ENCODE measurements around the gene B4GALNT4. TPM values are rescaled to one million over a fixed set of nuclear protein-coding genes. Genes with fewer than 3 reads are reported as not detected.
"Not testable (repeated sequence)": the region's sequence is repeated elsewhere in the genome, so short reads cannot be mapped to it uniquely, and the experiment has no call there.

B4GALNT4 gene
- total RNA-seq, 1 donor from 2014 or later = 99.5 TPM

DNA sequence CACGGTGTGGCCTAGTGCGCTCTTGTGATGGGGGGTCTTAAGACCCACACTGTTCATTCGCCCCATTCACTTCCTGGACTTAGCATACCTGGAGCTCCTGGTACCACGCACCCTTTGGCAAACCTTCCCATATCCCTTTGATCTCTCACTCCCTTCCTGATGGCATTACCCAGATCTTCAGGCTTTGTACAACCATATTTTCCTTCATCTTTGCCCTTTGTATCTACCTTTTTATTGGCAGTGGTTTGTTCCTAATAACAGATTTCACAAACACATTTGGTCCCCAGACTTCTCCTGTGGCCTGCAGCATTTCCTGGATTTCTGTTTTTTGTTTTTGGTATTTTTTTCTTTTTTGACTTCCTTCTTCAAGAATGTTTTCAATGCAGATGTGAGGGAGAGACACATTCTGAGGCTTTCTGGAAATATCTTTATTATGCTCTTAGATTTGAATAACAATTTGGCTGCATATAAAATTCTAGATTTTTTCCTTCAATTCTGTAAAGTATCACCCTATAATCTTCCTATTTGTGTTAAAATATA, 32.6 kb upstream of the B4GALNT4 start:
- no peak for DNase-seq

DNA sequence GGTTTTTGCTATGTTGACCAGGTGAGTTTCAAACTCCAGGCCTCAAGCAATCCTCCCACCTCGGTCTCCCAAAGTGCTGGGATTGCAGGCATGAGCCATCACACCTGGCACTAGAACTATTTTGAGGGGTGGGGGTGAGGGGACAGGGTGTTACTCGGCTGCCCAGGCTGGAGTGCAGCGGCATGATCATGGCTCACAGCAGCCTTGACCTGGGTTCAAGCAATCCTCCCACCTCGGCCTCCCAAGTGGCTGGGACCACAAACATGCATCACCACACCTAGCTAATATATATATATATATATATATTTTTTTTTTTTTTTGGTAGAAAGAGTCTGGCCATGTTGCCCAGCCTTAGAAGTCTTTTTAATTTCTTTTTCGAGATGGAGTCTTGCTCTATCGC, 31.6 kb upstream of the B4GALNT4 start:
- DNase-seq = no peak

DNA sequence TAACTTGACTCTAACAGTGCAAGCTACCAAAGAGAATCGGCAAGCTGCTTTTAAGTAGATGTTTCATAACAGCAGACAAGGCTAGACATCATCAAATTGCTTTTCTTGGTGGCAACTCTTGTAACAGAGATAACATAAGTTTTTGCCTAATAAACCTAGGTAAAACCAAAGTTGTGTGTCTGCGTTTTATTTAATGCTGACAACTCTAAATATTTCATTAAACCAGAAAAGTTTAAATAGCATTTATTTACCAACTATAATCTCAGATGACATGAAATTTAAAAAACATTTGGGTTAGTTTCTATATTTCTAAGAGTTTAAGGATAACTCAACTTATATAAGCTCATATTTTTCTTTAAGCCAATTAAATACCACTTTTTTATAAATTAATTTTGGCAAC, 29.3 kb upstream of the B4GALNT4 start:
- no peak for DNase-seq

DNA sequence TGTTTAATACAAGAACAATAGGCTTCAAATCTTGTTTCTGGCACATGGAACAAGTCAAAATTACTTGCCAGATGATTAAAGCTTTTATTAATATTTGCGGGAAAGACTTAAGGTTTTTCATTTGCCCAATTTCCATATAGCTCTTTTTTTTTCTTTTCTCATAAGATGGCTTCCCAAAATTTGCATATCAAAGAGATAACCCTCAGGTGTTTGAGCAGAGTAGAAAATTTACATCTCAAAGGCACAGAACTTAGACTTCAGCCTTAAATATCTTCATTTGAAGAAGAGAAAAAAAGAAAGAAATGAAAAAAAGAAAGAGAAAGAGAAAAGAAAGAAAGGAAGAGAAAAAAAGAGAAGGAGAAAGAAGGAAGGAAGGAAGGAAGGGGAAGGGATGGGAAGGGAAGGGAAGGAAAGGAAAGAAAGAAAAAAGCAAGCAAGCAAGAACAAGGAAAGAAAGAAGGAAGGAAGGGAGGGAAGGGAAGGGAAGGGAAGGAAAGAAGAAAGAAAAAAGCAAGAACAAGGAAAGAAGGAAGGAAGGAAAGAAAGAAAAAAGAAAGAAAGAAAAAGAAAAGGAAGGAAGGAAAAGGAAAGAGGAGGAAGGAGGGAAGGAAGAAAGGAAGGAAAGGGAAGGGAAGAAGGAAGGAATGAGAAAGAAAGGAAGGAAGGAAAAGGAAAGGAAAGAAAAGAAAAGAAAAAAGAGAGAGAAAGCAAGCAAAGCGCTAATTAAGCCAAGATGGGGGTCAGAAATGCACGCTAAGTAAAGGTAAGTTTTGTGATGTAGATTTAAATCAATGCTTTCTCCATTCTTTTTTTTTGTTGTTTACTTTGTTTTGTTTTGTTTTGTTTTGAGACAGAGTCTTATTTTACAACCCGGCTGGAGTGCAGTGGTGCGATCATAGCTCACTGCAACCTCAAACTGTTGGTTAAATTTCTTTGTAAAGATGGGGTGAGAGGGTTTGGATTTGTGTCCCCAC, 28.5 kb upstream of the B4GALNT4 start:
- DNase-seq = no peak

DNA sequence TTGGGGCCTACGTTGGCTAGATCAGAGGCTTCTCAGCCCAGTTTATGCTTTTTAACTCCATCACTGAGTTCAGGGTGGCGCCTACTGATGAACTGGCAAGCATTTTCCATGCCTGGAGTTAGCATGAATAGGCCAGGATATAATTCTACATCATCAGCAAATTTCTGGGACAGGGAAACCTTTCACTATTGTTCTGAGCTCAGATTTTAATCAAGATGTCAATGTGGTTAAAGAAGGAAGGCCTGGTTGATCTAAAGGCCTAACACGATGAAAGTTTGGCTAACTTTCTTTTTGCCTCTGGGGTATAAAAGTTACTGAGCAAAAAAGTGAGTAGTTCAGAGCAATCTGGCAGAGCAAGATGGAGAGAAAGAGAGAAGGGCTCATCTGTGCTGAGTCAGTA, 27.0 kb upstream of the B4GALNT4 start:
- no peak for DNase-seq

DNA sequence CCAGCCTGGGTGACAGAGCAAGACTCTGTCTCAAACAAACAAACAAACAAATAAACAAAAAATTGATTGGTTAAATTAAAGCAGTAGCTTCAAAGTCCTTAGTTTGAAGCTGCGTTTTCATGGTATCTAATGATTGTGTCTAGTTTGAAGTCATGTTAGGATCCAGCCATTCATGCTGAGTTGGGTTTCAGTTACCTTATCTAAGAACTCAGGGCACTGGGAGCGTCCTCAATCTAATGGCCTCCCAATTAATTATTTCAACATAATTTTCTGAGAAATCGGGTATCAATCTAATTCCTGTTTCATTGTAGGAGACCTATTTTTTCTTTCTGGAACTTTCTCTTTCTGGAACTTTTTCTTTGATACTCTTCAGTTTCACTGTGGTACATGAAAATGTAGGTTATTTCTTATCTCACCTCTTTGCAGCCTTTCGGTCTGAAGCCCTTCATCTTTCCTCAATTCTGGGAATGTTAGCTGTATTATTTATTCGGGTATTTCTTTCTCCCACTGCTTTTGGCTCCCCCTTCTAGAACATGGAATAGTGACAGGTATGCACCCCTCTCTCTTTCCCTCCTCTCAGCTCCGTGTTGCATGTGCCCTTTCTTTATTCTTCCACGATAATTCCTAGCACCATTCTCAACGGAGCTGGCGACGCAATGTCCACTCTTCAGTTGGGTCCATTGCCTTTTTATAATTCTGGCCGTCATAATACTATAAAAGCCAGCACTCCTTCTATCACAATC, 24.3 kb upstream of the B4GALNT4 start:
- DNase-seq = no peak

DNA sequence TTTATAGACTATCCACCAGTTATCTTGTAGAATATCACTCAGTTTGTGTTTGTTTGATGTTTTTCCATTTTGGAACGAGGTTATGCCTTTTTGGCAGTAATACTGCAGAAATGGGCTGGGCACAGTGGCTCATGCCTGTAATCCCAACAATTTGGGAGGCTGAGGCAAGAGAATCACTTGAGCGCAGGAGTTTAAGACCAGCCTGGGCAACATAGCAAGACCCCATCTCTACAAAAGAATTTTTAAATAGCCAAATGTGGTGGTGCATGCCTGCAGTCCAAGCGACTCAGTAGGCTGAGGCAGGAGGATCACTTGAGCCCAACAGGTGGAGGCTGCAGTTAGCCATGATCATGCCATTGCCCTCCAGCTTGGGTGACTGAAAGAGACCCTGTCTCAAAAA, 22.8 kb upstream of the B4GALNT4 start:
- DNase-seq = no peak

DNA sequence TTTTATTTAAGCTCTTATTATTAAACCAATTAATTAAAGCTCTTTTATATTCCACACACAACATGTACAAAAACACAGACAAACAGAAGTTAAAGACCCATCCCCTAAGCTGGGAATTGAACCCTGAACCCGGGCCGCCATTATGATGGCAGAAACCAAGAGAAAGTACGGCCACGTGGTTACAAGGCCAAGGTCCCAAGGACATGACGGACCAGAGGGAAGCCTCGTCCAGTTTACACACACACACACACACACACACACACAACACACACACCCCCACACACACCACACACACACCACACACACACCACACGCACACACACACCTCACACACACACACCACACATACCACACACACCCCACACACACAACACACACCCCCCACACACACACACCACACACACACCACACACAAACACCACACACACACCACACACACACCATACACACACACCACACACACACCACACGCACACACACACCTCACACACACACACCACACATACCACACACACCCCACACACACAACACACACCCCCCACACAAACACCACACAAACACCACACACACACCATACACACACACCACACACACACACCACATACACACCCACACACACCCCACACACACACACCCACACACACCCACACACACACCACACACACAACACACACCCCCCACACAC, 19.9 kb upstream of the B4GALNT4 start:
- DNase-seq = not testable (repeated sequence)

DNA sequence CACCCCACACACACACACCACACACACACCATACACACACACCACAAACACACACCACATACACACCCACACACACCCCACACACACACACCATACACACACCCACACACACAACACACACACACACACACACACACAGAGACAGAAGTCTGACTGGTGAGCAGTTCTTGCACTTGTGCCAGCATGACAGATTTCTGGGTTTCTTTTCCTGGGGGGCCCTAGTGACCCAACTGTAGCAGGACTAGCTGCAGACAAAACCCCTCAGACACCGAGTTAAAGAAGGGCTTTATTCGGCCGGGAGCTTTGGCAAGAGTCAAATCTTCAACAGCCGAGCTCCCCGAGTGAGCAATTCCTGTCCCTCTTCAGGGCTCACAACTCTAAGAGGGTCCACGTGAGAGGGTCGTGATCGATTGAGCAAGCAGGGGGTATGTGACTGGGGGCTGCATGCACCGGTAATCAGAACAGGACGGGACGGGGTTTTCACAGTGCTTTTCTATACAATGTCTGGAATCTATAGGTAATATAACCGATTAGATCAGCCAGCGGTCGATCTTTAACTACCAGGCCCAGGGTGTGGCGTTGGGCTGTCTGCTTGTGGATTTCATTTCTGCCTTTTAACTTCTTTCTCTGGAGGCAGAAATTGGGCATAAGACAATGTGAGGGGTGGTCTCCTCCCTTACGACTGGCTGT, 19.1 kb upstream of the B4GALNT4 start:
- DNase-seq = not testable (repeated sequence)

DNA sequence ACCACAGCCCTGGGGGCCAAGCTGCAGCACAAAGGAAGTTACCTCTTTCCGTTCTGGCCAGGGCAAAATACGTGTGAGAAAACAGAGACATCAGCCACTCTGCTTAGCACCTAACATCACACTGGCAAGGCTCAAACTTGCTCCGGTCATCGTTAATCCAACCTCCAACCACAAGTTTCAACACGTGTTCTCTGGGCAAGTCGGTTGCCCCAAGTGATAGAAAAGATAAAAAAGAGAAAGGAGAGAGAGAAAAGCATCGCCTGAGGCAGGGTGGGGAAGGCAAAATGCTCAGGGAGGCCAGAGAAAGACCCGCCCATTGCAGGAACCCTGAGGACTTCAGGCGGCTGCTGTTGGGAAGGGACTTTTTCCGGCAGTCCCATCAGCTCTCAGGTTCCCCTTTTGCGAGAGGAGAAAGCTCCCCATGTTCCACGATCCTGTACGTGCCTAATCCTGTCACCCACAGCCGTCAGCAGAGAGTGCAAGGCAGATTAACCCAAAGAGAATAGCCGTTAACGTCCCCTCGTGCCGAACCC, 18.5 kb upstream of the B4GALNT4 start:
- no peak for DNase-seq

DNA sequence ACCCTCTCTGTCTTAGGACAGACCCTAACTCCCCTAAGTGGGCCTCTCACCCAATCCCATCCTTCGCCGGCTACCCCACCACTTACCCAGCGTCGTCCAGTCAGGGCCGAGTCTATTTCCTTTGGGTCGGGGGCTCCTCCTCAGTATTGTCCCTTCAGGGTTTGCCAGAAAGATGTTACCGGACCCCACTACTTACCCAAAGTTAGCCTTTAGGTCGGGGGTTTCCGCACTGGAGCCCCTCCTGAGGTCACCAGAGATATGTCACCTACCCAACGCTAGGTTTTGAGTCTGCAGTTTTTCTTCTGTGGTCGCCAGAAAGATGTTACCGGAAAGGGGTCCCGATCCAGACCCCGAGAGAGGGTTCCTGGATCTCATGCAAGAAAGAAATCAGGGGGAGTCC, 17.9 kb upstream of the B4GALNT4 start:
- no peak for DNase-seq

DNA sequence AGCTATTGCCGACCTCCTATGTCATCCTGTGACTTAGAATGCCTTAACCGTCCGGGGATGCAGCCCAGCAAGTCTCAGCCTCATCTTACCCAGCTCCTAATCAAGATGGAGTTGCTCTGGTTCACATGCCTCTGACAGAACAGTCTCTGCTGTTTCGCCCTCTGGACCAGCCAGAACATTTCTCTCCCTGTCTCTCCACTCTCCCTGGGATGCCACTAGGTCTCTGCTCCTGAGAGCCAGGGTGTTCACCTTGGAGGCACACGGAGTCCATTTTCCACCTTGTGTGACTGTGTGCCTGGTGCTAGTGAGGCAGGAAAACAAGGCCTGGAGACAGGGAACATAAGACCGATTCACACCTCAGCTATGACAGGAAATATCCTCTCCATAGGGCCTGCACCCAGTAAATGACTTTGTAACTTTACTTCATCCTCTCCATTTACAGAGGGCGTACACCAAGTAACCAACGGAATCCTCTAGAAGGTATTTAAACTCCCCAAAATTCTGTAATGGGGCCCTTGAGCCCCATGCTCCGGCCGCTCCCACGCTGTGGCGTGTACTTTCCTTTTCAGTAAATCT, 16.8 kb upstream of the B4GALNT4 start:
- no peak for DNase-seq

DNA sequence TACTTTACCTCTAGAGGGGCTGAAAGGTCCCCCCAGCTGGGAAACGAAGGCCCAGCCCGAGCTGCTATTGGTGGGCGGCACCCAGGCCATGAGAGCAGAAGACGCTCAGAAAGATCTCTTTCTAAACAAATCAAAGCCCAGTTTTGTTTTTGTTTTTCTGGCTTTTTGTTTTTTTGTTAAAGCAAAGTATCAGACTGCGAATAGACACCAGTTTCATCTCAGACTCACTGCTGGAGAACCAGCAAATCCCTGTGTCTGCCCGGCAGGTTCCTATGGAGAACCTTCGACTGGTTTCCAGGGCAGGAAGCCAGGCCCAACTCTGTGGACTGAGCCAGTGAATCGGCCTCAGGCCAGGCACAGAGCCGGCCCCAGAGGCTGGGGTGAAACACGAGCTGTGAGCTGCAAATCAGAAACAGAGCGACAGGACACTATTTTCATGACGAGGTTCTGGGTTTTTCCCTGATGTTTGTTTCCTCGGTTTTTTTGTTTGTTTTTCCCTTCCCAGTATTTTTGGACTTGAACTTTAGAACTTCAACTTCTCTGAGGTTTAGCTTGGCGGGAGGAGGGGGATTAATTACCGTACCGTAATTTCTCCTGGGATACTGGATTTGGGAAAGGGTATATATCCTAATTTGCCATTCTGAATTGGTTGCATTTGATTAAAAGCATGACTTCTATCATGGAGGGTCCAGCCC, 16.0 kb upstream of the B4GALNT4 start:
- DNase-seq = no peak

DNA sequence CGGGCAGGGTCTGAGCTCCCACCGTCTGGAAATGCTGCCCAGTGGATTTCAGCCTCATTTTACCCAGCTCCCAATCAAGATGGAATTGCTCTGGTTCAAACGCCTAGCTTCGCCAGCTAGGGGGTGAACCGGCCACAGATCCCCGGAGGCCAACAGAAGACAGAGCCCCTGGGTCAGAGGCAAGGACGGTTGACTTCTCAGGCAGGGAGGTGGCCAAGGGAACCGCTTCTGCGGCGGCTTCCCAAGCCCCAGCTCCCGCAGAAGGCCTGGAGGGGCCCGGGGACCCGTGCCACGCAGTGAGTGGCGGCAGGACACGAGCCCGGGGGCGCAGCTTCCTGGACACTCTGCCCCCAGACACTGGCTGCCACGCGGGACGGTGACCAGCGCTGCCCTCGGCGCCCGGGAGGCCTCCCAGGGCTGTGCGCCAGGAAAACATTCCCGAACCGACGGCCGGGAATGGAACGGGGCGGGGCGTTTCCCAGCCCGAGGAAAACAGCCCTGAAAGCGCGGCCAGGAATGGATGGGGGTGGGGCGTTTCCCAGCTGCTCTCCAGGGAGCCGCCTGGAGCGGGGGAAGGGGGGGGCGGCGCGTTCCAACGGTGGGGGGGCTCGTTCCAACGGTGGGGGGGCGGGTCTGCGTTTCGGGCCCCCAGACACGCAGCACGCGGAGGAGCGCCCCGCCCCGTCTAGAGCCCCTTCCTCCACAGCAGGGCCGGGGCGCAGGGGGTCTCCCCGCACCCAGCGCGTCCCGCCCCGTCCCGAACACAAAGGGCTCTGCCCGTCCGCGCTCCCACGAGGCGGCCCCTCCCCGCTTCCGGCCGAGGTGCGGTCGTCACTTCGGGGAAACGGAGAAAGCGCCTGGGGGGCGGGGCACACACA, 13.5 kb upstream of the B4GALNT4 start:
- no peak for DNase-seq

DNA sequence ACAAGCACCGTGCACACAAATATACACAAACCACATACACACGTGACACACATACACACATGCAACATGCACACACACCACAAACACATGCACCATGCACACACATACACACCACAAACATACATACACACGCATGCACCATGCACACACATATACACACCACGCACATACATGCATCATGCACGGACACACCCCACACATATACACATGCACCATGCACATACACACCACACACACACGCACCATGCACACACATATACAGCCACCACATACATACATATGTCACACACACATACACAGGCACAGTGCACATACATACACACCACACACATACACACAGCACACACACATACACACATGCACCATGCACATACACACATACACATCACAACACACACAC, 12.7 kb upstream of the B4GALNT4 start:
- no peak for DNase-seq

DNA sequence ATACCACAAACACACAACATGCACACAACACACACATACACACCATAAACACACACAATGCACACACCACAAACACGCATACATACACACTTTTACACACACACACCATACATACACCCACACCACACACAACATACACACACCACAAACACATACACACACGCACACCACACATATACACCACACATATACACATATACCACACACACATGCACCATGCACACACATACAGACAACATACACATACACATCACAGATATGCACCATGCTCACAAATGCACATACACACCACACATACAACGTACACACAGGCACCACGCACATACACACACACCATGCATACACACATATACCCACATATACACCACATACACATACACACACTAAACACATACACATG, 11.7 kb upstream of the B4GALNT4 start:
- DNase-seq = no peak

DNA sequence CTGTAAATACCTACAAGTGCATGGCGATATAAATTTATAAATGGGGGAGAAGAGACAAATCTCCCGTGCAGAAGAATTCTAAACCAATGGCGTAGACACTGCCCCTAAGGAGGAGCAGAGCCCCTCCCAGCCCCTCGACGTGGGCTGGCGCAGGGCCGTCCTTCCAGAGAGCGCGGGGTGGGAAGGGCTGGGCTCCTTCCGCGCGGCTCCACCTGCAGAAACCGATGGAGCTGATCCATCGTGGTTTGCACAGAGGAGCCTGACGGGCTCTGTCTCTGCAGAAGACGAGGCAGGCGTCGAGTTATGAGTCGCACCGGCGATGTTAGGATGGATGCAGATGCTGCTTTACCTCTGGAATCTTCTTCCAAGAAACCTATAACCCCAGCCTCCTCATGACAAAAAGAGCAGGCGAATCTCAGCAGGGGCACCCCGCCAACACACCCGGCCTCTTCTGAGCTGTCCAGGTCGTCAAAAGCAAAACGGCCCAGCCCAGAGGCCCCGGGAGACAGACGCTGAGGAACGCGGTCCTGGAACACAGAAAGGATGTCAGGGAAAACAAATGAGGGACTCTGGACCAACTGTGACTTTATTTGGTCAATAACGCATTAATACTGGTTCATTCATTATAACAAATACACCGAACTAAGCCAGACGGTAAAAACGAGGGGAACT, 11.0 kb upstream of the B4GALNT4 start:
- no peak for DNase-seq

DNA sequence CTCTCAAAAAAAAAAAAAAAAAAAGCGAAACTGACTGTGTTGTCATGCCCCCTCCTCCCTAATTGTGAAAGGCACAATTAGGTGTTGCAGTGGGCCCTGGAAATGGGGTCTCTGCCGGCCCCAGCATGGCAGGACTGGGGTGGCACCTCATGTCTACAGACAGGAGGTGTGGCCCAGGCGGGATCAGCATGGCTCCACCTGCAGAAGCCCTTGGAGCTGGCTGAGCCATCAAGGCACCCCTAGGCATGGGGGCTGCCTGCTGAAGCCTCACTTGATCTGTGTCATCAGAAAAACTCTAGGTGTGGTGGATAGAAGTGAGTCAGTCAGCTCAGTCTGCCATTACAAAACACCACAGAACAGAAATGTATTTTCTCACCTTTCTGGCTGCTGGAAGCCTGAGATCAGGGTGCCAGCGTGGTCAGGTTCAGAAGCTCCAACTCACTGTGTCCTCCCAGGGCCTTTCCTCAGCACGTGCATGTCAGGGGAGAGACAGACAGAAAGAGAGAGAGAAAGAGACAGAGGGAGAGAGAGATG, 10.1 kb upstream of the B4GALNT4 start:
- DNase-seq = no peak

Data from occipital lobe (tissue), 2 donors.